Embryonic facial prominence (tissue), 1 donor: ENCODE results near the gene ENTREP1.

Source experiments
- DNase-seq: peaks from one replicate; pipeline ENCODE4 v3.0.0-alpha.2; 2016; ENCODE audit errors: extremely low spot score

Gene ENTREP1

DNA sequence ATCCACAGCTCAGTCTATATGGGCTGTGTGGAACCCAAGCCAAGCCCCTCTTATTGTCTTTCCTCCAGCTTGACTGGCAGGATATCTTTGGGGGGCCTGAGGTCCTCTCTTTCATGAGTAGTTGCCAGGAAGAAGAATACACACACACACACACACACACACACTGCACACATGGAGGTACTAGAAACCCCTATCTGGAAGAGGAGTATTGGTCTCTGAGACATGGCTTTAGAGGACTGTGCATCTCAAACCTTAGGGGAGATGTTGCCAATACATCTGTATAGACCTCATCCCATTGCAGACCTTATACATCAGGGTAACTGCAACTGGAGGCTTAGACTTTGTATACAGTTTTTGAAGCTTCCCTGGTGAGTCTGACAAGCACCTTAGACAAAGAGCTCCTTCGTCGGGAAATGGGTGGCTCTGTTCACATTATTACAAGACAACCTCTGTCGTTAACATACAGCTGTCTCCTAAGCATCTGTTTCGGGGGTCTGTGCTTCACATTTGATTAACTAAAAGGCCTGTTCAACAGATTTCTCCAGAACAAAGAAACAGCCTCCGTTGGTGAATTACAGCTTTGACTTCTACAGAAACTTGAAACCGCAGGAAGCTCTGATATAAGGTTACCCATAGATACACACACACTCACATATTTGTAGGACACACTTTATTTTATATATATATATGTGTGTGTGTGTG lies 5.5 kb upstream of the ENTREP1 start:
- no peak for DNase-seq

DNA sequence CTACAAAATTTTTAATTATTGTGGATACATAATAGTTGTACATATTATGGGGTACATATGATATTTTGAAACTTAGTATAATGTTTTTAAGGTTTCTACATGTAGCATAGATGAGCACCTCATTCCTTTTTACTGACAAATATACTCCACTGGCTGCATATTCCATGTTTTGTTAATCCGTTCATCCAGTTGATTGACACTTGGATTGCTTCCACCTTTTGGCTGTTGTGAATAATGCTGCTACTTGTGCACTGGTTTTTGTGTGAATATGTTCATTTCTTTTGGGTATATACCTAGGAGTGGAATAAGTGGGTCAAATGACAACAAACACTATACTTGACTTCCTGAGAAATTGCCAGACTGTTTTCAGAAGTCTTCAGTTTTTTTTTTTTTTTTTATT lies 2.8 kb upstream of the ENTREP1 start:
- no peak for DNase-seq

DNA sequence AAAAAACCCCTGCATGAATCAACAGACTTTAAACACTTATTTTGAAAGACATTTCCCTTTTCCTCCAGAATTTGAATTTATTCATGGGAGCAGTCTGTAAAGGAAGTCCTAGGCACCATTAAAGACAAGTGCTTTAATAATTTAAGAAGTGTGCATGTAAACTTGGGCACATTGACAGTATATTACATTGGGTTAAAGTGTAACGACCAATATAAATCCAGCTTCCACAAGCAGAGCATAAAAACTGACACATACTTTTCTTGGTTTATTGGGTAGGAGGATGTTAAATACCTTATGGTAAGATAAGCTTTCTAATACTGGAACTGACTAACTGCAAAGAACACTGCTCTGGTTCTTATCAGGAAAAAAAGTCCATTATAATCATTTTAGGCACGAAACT lies 1.2 kb upstream of the ENTREP1 start:
- no peak for DNase-seq

DNA sequence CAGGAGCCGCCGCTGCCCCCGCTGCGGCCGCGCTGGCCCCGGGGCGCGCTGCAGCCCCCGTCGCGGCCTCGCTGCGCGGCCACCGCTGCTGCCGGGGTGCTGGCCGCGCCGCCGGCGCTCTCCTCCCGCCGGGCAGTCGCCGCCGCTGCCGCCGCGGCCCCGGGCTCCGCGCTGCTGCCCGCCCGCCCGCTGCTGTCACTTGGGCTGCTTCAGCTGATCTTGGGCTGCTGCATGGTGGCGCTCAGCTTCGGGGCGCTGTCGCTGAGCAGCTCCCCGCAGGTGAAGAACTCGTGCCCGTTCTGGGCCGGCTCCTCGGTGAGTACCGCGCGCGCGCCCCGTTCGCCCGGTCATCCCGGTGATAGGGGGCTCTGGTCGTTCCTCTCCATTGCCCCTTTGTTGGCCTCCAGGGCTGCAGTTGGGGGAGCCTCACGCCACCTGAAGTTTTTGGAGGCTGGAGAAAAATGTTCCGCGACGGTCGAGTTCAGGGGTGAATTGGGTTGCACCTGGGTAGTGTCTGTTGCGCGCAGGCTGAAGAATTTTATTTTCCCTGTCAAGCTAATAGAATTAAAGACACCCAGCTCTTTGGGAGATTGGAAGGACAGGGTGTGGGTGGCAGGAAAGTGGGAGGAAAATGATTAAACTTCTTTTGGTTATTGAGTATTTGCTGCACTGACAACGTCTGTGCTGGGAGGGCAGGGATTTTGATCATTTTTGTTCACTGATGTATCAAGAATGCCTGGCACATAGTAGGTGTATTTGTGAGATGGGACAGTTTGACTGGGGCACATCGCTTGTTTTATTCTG lies 596 bp downstream of the ENTREP1 start:
- DNase-seq = no peak

DNA sequence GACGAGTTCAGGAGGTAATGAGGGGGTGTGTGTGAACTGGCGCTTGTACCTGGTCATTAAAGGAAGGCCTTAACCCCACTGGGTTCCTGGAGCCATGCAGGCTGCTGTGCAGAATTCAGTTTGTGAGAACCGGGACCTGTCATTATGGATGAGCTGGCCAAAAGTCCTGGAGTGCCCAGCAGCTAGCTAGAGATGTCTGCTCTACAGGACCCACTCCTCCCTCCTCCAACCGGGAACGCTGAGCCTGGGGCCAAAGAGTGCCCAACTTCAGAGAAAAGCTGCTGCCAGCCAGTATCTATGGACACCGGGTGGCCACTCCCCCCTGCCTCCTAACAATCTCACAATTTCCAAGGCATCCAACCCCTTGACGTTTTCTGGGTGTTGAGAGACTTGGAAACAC lies 1.2 kb downstream of the ENTREP1 start:
- DNase-seq = no peak

DNA sequence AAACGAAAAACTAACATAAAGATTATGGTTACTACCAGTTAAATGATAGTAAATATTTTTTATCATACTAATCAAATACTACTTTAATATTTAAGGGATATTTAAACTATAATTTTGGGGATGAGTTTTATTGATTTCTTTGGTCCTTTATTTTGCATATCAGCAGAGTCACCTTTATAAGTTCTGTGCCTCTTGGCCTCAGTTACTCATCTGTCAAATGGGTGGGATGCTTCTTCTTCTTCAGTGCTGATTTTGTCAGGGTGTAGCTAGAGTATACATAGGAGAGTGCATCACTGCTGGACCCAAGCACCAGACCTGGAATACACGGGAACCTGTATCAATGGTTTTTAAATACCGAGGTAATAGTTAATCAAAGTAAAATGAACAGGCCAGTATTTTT lies 5.6 kb downstream of the ENTREP1 start:
- no peak for DNase-seq

DNA sequence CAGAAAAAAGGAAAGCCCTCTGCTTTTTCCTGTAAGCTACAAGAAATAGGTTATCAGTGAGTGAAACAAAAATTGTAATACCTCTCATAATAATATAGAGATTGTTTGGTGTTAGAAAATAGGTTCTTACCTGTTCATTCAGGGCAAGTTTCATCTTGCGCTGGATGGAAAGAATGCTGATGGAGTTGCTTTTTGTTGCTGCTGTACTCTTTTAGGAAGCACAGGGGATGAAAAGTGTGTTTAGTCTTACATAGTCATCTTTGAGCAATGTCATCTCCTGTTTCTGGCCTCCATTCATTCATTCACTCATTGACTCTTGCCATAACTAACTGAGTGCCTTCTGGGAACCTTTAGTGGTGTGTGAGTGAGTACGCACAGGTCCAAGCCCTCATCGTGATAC lies 6.4 kb downstream of the ENTREP1 start:
- DNase-seq = no peak

DNA sequence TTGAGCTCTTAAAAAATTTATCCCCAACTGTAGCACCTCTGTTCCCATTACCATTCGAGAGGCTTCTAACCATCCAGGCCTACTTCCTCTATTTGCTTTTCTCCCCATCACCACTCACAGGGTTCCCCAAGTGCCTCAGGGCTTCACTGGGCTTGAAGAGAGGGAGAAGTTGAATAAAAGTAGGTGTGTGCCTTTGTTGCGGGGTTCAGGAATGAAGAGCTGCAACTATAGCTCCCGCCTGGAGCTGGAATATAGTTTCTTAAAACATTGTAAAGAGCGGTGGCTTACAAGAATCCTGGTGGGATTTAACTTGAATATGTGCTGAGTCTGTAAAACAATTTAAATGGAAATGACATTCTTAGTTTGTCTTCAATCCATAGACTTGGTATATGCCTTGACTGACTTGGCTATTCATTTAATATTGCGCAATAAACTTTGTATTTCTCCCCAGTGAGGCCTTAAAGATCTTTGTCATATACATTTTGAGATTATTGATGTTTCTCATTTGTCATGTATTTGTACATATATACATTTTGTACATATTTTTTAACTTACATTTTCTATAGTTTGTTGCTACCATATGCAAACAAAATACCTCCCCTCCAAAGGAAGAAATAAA lies 7.2 kb downstream of the ENTREP1 start:
- DNase-seq = no peak

DNA sequence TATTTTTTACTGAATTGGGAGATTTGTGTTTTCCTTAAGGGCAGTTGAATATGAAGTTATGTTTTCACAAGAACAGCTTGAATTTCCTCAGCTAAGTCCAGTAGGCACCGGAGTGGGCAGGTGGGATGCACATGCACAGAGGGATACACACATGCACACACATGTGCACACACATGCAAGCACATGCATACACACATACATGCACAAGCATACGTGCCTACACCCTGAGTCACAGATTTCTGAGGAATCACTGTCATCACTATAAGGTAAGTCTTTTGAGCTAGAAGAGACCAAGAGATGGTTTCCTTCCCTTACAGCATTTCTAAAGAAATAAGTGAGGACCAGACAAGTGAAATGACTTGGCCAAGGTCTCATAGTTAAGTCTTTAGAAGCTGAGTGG lies 8.7 kb downstream of the ENTREP1 start:
- DNase-seq = no peak

DNA sequence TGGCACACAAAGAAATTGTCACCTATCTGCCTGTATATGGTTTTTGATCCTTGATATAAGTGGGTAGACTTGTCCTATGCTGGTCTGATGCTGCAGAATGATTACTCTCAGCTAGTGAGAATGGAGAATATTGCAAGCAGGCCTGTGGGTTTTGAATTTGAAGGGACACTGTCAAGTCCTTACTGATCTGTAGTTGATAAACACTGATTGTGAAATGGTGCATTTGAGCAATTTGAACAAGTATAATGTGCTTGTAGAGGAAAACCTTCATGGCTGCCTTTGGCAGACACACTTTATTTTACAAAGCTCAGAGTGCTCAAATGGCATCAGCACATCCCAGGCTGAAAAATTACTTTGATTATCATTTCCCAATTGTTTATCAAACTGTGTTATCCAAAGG lies 9.3 kb downstream of the ENTREP1 start:
- no peak for DNase-seq

DNA sequence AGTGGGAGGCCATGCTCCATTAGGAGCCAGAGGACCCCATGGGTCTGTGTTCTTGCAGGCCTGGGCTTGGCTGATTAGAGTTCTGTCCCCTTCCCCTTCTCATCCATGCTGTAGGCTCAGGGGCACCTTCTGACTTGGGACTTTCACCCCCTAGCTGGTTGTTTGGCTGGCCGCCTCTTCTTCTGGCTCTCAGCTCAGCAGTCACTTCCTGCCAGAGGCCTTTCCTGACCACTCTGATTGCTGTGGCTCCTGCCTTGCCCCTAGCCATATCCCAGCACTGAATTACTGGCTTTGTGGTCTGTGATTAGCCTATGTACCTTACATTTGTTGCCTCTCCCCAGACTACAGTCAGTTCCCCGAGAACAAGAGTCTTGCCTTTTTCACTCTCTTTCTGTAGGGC lies 14.6 kb downstream of the ENTREP1 start:
- no peak for DNase-seq

DNA sequence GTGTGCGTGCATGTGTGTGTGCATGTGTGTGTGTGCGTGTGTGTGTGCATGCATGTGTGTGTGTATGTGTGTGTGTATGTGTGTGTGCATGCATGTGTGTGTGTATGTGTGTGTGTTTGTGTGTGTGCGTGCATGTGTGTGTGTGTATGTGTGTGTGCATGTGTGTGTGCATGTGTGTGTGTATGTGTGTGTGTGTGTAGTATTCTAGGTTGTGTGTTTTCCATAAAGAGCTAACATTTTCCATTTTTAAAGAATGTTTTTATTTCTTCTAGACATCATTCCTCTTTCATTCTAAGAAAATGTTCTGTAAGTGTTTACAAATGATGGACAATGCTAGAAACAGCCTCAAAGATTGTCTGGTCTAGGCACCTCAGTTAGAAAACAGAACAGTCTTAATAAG lies 15.6 kb downstream of the ENTREP1 start:
- DNase-seq = no peak

DNA sequence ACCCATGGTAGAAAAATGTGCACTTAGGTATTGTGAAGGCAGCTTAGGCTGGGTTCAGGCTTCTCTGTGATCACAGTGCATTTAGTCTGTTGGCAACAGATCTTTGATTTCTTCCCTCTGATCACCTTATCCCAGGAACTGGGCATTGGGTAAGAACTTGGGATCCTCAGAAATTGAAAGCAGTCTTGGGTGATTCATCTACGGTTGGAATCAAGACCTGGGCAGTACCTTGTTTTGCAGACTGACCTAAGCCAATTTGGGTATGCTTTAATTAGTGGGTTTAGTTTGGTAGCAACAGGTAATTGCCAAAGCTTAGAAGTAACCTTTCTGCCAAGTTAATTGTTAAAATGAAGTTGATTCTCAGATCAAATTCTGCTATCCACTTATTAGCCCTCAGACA lies 17.8 kb downstream of the ENTREP1 start:
- no peak for DNase-seq

DNA sequence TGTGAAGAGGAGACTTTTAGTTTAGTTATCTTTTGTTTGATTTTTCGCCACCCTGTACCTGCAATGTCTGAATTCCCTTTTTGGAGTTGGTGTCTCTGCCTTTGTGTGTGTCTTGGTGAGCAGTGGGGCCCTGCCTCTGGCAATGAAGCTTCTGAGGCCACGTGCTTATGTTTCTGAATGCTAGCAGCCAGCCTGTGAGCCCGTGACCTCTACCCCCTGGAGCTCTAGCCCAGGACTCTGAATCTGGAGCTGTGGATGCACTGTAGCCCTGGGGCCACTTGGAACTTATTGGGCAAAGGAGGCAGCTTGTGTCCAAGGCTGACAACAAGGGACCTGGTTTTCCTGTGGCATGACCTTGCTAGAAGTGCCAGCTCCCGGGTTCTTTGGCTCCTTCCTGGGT lies 19.4 kb downstream of the ENTREP1 start:
- DNase-seq = no peak

DNA sequence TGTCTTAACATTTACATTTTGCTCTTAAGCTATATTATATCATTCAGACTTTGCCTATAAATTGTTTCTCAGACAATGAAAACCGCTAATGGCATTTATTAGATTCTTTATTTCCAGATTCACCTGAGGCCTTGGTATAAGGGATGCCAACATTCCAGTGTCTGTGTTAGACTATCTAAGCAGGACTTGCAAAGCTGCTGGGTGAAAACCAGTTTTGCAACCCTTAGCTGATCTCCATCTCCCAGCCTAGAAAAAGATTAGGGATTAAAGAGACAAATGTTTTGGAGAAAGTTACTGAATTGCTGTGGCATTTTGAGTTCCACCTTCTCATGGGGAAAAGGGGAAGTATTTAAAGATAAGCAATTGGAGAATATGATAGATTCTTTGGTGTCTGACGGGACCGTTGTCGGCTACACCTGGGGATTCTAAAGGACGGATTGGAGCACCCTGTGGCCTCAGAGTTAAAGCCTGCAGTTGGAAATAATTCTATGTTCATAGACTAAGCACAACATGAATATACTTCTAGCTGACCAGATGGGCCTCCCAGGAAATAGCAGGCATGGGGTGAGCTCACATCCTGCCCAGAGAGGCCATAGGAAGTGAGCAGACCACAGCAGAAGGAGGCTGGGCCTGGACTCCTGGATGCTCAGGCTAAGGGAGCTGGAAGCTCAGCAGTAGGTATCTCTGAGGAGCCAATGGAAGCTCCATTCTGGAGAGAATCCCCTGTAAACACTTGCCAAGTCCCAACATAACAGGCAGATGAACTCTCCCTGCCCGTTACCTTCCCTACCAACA lies 21.8 kb downstream of the ENTREP1 start:
- DNase-seq = no peak

DNA sequence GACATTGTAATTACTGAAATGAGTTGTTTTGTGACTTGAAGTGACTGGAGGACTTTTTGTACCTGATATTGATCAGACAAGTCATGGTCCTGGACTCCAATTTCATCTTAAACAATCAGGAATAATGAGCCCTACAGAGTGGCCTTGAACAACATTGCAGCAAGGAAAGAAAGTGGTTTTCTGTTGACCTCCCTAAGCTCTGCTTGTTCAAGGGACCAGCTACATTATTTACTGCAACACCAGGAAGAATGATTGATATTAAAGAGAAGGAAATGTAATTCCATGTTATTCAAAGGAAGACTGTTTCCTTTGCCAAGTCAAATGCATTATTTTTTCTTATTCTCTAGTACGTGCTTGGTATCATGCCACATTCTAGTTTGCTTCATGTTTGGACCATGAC lies 22.6 kb downstream of the ENTREP1 start:
- DNase-seq = no peak

DNA sequence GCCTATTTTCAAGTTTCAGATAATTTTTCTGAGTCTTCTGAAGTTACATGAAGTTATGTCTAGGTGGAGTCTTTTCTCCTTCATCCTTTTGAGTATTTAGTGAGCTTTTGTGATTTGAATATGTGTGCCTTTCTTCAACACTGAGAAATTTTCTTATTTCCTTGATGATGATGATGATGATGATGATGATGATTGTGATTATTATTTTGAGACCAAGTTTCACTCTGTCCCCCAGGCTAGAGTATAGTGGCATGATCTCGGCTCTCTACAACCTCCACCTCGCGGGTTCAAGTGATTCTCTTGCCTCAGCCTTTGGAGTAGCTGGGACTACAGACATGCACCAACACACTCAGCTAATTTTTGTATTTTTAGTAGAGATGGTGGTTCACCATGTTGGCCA lies 26.2 kb downstream of the ENTREP1 start:
- DNase-seq = no peak

DNA sequence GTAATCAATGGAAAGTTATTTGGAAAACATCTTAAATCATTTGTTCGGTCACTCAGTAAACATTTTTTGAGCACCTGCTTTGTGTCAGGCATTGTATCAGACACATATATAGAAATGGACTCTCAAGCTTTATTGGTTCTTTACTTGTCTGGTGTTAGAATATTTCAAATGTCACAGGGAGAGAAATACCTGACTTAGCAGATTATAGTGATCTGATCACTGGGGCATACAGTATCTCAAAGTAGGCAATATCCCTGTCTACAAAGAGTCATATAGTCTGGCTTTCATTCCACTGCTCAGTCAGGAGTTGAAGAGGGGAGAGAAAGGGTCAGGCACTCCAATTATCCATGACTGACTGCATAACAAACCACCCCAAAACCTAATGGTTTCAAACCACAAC lies 30.2 kb downstream of the ENTREP1 start:
- no peak for DNase-seq

DNA sequence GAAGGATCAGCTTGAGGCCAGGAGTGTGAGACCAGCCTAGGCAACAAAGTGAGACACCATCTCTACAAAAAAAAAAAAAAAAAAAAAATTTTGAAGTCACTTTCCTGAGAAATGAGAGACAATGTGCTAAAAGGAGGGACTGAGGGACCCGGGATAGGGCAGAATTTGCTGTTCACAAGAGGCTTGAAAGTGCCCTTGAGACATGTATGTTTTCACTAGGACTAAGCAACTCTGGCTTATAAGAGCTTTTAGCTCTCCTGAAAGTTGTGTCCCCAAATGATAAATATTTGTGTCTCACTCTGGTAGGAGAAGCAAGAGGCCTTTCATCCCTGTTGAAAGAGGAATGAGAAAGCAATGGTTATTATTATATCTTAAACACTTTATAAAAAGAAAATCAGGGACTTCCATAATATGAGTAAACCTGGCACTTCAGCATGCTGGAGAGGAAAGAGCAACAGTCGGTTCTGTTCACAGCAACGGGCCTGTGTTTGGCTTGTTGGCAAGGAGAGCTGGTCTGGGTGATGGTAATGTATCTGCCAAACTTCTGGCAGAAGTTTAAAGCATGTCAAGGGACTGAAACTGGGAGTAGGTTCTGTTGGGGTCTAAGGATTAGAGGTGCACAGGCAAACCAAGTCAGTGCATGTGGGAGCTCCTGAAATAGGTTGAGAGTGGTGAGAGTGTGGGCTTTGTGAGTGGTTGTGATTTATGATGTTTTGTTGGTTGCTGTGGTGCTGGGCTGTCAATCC lies 32.2 kb downstream of the ENTREP1 start:
- DNase-seq = no peak

DNA sequence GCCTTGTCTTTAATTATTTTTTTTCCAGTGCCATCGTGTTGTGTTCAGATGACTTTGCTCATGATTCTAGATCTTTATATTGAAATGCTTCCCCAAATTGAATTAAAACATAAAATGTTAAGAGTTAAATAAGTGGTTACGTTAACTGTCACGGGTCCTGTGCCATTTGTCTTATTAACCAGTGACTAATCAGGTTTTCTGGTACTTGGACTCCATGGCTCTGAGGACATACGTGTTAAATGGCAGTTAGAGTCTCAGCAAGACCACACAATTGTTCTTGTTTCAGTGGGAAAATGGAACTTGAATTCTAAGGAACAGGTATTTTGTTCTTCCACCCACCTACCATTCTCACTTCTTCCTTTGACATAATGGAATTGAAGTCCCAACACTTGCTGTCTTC lies 32.8 kb downstream of the ENTREP1 start:
- no peak for DNase-seq

DNA sequence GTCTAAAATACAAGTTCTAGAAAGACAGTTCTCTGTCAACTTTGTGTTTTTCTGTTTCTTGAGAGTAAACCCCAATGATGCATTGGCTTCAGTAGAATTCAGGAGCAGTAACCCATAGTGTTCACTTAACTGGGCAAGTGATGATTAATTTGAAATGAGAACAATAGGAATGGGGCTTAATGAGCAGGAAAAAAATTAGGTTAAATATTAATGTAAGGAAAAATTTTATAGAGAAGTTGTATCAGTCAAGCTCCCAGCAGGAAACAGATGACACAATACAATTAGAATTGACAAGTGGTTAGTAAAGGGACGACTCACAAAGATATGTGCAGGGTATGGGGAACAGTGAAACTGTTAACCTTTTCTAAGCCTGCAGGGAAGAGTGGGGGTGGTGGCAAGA lies 38.2 kb downstream of the ENTREP1 start:
- DNase-seq = no peak
